Neural progenitor cell (in vitro differentiated cells): ENCODE measurements around the gene CNOT8. TPM values are rescaled to one million over a fixed set of nuclear protein-coding genes. Genes with fewer than 3 reads are reported as not detected.

Experiments
- DNase-seq: peaks from one replicate; pipeline ENCODE4 v3.0.0-alpha.2; 2016; ENCODE audit warnings: low spot score
- H2AFZ ChIP-seq: fragments of 200-600 bp; sonication (generic); replicated peaks from 2 replicates; pipeline ENCODE4 v1.6.1; 2016; ENCODE audit warnings: antibody characterized with exemption
- H3F3A ChIP-seq: fragments of 200-600 bp; sonication (generic); 2 replicates; pipeline ENCODE4 v1.6.1; 2016; ENCODE audit warnings: antibody characterized with exemption, low read depth
- H3K27ac ChIP-seq: fragments of 200-600 bp; sonication (generic); 2 replicates; pipeline ENCODE4 v1.5.1; 2016; ENCODE audit warnings: mild to moderate bottlenecking
- H3K27me3 ChIP-seq: fragments of 200-600 bp; sonication (generic); 2 replicates; pipeline ENCODE4 v1.6.1; 2016; ENCODE audit warnings: mild to moderate bottlenecking, moderate library complexity
- H3K36me3 ChIP-seq: fragments of 200-600 bp; sonication (generic); 2 replicates; pipeline ENCODE4 v1.5.1; 2016
- H3K4me1 ChIP-seq: fragments of 200-600 bp; sonication (generic); 2 replicates; pipeline ENCODE4 v1.6.1; 2016; ENCODE audit warnings: mixed run types
- H3K4me2 ChIP-seq: fragments of 200-600 bp; sonication (generic); 2 replicates; pipeline ENCODE4 v1.6.1; 2016
- H3K4me3 ChIP-seq: fragments of 200-600 bp; sonication (generic); 2 replicates; pipeline ENCODE4 v1.5.1; 2016
- H3K79me2 ChIP-seq: fragments of 200-600 bp; sonication (generic); 2 replicates; pipeline ENCODE4 v1.6.1; 2016; ENCODE audit warnings: low read depth
- H3K9ac ChIP-seq: fragments of 200-600 bp; sonication (generic); 2 replicates; pipeline ENCODE4 v1.6.1; 2016
- H3K9me3 ChIP-seq: fragments of 200-600 bp; sonication (generic); 2 replicates; pipeline ENCODE4 v1.5.1; 2016; ENCODE audit warnings: low read depth
- H4K20me1 ChIP-seq: fragments of 200-600 bp; sonication (generic); 2 replicates; pipeline ENCODE4 v1.6.1; 2016; ENCODE audit warnings: low read depth
- H3K27ac Mint-ChIP-seq: 3 replicates; pipeline ENCODE4 v1.8.0; 2021; ENCODE audit warnings: mixed read lengths
- H3K27me3 Mint-ChIP-seq: 2 replicates; pipeline ENCODE4 v1.8.0; 2022; ENCODE audit warnings: low read depth, mild to moderate bottlenecking, inconsistent platforms, moderate library complexity, mixed read lengths; ENCODE audit not compliant: insufficient read depth
- H3K36me3 Mint-ChIP-seq: 3 replicates; pipeline ENCODE4 v1.8.0; 2021; ENCODE audit warnings: mixed read lengths
- H3K4me1 Mint-ChIP-seq: 3 replicates; pipeline ENCODE4 v1.8.0; 2021; ENCODE audit warnings: mixed read lengths
- H3K4me3 Mint-ChIP-seq: 3 replicates; pipeline ENCODE4 v1.8.0; 2021; ENCODE audit warnings: mild to moderate bottlenecking, moderate library complexity, mixed read lengths
- H3K9me3 Mint-ChIP-seq: 3 replicates; pipeline ENCODE4 v1.8.0; 2020; ENCODE audit warnings: mixed read lengths
- EZH2 ChIP-seq: fragments of 200-600 bp; sonication (generic); IDR thresholded peaks from 2 replicates; pipeline ENCODE4 v1.6.1; 2017; ENCODE audit warnings: antibody characterized with exemption, mild to moderate bottlenecking, moderate library complexity
- EZH2phosphoT487 ChIP-seq: fragments of 200-600 bp; sonication (generic); IDR thresholded peaks from 2 replicates; pipeline ENCODE4 v1.6.1; 2017; ENCODE audit warnings: antibody characterized with exemption
- total RNA-seq: library from RNA; depleted of rRNA; stranded (reverse); fragments of >200 nt; gene quantifications from 2 replicates; pipeline ENCODE4 v1.2.3, GENCODE V29; 2015; ENCODE audit warnings: low replicate concordance
- TF ChIP-seq, protein P1 (sequence below): fragments of 200-600 bp; sonication (generic); IDR thresholded peaks from 2 replicates; pipeline ENCODE4 v1.5.1; 2017; ENCODE audit warnings: antibody characterized with exemption, mild to moderate bottlenecking

CNOT8 gene
- total RNA-seq, 1 donor from 2014 or later, result 90.8 TPM

DNA sequence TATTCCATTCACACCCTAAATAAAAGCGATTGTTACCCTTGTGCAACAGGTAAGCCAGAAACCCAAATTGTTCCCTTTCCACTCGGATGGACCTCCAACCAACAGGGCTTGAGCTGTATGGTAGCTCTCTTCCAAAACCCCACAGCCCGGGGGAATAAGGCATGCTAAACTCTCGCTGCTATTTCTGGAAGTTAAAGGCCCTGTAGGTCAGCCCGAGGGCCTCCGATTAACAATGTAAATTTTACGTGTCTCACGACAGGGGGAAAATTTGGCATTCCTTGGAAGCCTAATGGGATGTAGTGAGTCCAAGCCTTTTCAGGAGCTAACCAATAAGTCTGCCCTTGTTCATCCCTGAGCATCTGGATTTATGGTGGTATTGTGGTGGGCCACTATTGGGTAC lies 26.0 kb downstream of the CNOT8 start:
- Histone ChIP-seq H3K4me3 (no peak overlapping the region), H3K36me3 (peaks cover 4% of the 10 kb centered on the region), H2AFZ (no peak overlapping the region), H3K27ac (no peak overlapping the region), H3K79me2 (no peaks in the 10 kb centered on the region), H3K27me3 (no peaks in the 10 kb centered on the region), H3K9ac (no peak overlapping the region), H3K4me2 (no peak overlapping the region), H3K4me1 (peaks cover 7% of the 10 kb centered on the region), H4K20me1 (no peaks in the 10 kb centered on the region), H3F3A (peaks cover 12% of the 10 kb centered on the region), H3K9me3 (no peaks in the 10 kb centered on the region)
- Mint-ChIP-seq H3K9me3 (peaks cover 14% of the 10 kb centered on the region), H3K27ac (no peak overlapping the region), H3K36me3 (peaks cover 52% of the 10 kb centered on the region), H3K4me3 (no peak overlapping the region), H3K27me3 (no peaks in the 10 kb centered on the region), H3K4me1 (no peaks in the 10 kb centered on the region)
- TF ChIP-seq EZH2phosphoT487 (no peak), EZH2 (no peak)
- TF ChIP-seq, protein P1, sequence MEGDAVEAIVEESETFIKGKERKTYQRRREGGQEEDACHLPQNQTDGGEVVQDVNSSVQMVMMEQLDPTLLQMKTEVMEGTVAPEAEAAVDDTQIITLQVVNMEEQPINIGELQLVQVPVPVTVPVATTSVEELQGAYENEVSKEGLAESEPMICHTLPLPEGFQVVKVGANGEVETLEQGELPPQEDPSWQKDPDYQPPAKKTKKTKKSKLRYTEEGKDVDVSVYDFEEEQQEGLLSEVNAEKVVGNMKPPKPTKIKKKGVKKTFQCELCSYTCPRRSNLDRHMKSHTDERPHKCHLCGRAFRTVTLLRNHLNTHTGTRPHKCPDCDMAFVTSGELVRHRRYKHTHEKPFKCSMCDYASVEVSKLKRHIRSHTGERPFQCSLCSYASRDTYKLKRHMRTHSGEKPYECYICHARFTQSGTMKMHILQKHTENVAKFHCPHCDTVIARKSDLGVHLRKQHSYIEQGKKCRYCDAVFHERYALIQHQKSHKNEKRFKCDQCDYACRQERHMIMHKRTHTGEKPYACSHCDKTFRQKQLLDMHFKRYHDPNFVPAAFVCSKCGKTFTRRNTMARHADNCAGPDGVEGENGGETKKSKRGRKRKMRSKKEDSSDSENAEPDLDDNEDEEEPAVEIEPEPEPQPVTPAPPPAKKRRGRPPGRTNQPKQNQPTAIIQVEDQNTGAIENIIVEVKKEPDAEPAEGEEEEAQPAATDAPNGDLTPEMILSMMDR, result no peak
- DNase-seq, result no peak

DNA sequence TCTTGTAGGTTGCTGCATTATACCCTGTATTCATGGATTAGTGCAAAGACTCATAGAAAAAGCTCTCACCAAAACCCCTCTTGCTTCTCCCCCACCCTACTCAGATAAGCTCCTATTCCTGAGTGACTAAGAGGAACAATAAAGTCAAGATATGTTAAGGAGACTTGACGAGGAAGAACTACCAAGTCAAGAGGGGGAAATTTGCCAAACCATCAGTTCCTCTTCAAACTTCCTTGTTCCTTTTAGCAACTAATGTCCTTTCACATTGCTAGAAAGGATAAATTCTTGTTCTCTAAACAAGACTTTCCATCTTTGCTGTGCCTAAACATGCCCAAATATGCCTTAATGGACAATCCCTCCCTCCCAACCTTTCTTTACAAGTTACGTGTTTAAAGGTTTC lies 27.0 kb downstream of the CNOT8 start:
- Histone ChIP-seq H3K4me1 (peaks cover 7% of the 10 kb centered on the region), H3K27me3 (no peaks in the 10 kb centered on the region), H3K27ac (no peak overlapping the region), H3K36me3 (peaks cover 4% of the 10 kb centered on the region), H2AFZ (no peak overlapping the region), H4K20me1 (no peaks in the 10 kb centered on the region), H3K4me3 (no peak overlapping the region), H3K9me3 (no peaks in the 10 kb centered on the region), H3K9ac (no peak overlapping the region), H3F3A (peaks cover 12% of the 10 kb centered on the region), H3K79me2 (no peaks in the 10 kb centered on the region), H3K4me2 (no peak overlapping the region)
- Mint-ChIP-seq H3K4me1 (no peaks in the 10 kb centered on the region), H3K4me3 (no peak overlapping the region), H3K27me3 (no peaks in the 10 kb centered on the region), H3K9me3 (peaks cover 14% of the 10 kb centered on the region), H3K36me3 (peaks cover 50% of the 10 kb centered on the region), H3K27ac (no peak overlapping the region)
- DNase-seq, result no peak
- TF ChIP-seq, protein P1, result no peak
- TF ChIP-seq EZH2phosphoT487 (no peak), EZH2 (no peak)

DNA sequence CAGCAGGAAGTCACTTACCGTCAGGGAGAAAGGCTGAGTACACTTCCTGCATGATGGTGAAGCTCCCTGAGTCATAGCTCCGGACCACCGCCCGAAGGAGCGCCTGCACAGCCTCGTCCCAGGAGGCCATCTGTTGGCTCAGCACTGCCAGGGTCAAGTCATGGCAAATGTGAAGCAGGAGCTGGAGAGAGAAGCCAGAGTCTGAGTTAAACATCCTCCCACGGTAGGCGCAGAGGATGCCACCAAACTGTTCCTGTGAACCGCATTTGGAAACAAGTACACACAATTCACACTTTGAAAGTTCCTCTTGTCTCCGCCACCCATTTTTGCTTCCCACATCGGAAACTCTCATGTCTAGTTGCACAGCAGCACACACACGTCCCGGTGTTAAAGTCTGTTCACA lies 33.9 kb downstream of the CNOT8 start:
- H3K9me3 ChIP-seq, result no peaks in the 10 kb centered on the region
- H3F3A ChIP-seq, result peaks cover 4% of the 10 kb centered on the region
- no peaks in the 10 kb centered on the region for H3K27me3 ChIP-seq
- H3K9ac ChIP-seq, result no peak overlapping the region
- H3K27ac ChIP-seq, result no peak overlapping the region
- H3K4me3 Mint-ChIP-seq, result no peak overlapping the region
- H3K36me3 ChIP-seq, result peaks cover 7% of the 10 kb centered on the region
- no peaks in the 10 kb centered on the region for H4K20me1 ChIP-seq
- H3K9me3 Mint-ChIP-seq, result peaks cover under 1% of the 10 kb centered on the region
- no peaks in the 10 kb centered on the region for H3K4me1 ChIP-seq
- no peak for DNase-seq
- no peaks in the 10 kb centered on the region for H3K79me2 ChIP-seq
- H3K4me1 Mint-ChIP-seq, result no peaks in the 10 kb centered on the region
- H3K4me2 ChIP-seq, result no peak overlapping the region
- TF ChIP-seq EZH2 (no peak), EZH2phosphoT487 (no peak)
- TF ChIP-seq, protein P1, result no peak
- H2AFZ ChIP-seq, result no peak overlapping the region
- peaks cover 45% of the 10 kb centered on the region for H3K36me3 Mint-ChIP-seq
- no peak overlapping the region for H3K27ac Mint-ChIP-seq
- no peaks in the 10 kb centered on the region for H3K27me3 Mint-ChIP-seq
- H3K4me3 ChIP-seq, result no peak overlapping the region
